HG02588 (cell line): ENCODE data around the gene PTPRU.

Source experiments
- ATAC-seq: cut with Tn5 transposase; IDR thresholded peaks from one replicate; pipeline ENCODE4 v1.9.1; 2021; ENCODE audit warnings: mild to moderate bottlenecking, moderate library complexity; ENCODE audit not compliant: unreplicated experiment

PTPRU gene

GRCh38 chr1:29264773-29265389 lies 28.6 kb downstream of the PTPRU start:
- ATAC-seq, result no peak

GRCh38 chr1:29266912-29267311 lies 30.6 kb downstream of the PTPRU start:
- no peak for ATAC-seq

DNA sequence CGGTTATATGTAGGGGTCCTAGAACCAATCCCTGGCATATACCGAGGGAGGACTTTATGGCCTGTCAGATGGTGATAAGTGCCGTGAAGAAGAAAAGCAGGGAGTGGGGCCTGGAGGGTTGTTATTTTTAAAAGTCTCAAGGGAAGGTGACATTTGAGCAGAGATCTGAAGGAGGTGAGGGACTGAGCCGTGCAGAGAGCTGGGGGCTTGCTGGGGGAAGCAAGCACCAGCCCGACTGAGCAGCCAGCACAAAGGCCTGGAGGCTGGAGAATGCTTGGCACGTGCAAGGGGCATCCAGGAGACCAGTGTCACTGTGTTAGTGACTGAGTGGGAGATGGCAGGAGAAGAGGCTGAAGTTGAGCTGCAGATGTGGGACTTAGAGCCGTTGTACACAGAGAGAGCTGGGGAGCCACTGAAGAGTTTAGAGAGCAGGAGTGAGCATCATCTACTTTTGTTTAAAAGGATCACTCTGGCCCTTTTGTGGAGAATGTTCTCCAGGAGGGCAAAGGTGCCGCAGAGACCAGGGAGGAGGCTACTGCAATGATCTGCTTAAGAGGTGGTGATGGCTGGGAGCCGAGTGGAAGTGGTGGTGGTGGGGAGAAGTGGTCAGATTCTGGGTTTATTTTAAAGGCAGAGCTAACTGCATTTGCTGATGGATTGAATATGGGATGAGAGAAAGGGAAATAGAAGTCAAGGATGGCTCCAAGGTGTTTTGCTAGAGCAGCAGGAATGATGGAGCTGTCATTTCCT lies 31.2 kb downstream of the PTPRU start:
- no peak for ATAC-seq

DNA sequence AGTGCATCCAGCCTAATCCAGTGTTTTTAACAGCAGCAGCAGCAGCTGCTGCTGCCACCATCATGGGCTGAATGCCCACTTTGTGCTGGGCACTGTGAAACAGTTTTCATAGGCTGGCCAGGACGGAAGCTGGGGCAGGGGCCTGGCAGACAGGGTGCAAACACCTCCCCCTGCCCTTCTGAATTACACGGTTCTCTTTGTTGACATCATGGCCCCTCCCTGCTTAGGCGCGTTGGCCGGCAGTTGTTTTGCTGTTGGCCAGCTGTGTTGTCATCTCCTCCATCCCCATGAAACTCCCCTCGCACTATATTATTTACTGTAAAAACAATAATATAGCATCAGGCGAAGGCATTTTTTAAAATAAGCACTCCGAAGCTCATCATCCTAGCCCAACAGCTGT lies 33.1 kb downstream of the PTPRU start:
- ATAC-seq, result no peak

- no peak for ATAC-seq
Measured at GRCh38 chr1:29270929-29271521, 34.7 kb downstream of the PTPRU start.

GRCh38 chr1:29271724-29272123 lies 35.4 kb downstream of the PTPRU start:
- no peak for ATAC-seq

- no peak for ATAC-seq
Measured at GRCh38 chr1:29272147-29272907, 36.0 kb downstream of the PTPRU start.

GRCh38 chr1:29275435-29275834 lies 39.1 kb downstream of the PTPRU start:
- ATAC-seq, result no peak

DNA sequence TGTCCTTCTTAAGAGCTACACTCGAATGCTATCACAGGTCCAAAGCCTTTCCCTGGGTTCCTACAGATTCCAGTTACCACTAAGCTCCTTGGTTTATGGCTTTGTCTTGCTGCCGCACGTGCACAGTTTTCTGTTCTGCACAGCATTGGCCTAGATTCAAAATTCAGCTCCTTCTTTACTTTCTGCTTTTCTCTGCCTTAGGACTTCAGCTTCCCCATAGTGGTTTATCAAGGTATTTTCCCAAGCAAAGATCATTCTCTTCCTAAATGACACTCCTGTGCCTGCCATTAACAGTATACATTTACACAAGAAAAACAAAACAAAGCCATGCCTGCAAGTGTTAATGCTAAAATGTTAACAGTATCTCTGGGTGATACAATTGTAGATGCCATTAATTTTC lies 41.8 kb downstream of the PTPRU start:
- no peak for ATAC-seq

DNA sequence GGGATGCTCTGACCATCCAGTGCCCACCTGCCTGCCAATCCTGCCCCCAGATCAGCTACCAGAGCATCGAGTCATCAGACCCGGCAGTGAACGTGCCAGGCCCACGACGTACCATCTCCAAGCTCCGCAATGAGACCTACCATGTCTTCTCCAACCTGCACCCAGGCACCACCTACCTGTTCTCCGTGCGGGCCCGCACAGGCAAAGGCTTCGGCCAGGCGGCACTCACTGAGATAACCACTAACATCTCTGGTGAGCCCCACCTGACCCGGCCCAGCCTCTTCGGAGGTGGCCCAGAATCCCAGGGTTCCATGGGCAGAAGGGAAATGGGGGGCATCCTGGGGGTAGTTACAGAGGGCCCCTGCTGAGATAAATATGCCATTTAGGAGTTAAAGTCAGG lies 43.1 kb downstream of the PTPRU start:
- no peak for ATAC-seq

GRCh38 chr1:29279951-29280391 lies 43.6 kb downstream of the PTPRU start:
- no peak for ATAC-seq

DNA sequence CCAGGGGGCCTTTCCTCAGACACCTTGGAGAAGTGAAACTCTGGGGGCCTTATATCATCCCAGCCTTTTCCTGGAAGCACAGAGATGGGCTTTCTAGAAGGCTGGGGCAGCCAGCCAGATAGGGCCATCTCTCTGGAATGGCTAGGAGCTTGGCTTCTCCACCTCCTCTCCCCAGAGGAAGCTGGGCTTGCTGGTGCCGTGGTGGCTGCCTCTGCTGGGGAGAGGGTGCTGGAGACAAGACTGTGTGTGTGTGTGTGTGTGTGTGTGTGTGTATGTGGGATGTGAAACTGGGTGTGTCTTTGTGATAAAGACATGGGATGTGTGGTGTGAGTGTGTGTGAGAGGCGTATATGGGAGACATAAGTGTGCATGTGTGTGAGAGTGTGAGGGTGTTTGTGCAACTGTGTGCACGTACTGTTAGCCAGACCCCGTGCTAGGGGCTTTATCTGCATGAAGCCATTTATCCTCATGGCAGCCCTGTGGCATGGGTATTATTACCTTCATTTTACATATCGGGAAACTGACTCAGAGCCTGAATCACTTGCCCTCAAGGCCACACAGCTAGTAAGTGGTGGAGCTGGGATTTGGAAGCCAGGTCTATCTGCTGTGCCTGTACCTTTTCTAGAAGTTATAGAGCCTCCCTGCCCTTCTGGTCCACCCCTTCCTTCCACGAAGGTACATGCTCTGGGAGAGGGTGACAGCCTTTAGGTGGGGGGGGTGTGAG lies 44.2 kb downstream of the PTPRU start:
- no peak for ATAC-seq

GRCh38 chr1:29281571-29281970 lies 45.2 kb downstream of the PTPRU start:
- no peak for ATAC-seq

GRCh38 chr1:29282135-29282923 lies 46.0 kb downstream of the PTPRU start:
- no peak for ATAC-seq

DNA sequence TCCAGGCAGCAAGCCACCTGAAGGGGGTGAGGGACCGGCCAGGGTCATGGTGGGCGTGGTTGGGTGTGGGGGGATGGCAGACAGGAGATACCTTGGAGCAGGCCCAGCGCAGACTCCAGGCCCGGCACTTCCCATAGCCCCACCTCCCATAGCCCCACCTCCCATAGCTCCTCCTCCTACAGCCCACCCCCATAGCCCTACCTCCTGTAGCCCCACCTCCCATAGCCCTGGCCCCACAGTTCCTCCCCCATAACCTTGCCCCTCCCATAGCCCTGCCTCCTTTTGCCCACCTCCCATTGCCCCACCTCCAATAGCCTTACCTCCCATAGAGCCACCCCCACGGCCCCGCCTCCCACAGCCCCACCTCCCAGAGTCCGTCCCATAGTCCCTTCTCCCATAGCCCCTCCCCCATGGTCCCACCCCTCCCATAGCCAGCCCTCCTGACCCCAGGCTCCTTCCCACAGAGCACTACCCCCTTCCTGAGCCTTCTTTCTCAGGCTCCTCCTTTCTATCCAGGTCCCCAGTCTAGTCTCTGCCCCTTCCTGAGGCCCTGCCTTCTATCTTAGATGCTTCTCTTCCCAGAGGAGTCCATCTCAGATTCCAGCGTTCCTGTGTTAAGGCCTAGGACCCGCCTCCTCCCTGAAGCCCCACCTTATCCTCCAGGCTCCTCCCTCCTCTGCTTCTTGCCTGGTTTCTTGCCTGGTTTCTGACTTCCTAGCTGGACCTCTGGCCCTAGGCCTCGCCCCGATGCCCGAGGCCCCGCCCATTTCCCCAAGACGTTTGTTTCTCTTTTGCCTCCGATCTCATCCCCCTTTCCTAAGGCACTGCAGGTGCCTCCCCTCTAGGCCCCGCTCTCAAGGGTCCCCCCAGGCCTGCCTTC lies 46.8 kb downstream of the PTPRU start:
- ATAC-seq, result no peak

DNA sequence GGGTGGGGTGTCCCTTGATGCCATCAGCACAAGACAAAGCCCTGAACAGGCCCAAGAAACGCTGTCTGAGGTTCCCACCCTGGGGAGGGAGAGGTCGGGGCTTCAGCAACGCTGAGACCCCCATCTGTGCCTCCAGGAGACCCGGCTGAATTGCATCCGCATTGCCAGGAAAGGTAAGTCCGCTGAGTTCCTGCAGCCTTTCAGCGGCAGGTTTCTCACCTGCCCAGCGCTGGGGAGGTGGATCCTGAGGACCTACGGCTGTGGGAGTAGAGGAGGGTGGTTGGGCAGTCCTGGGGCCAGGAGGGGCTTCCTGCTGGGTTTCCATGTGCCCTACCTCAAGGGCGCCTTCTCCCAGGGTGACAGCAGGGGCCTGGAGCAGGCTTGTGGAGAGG lies 47.5 kb downstream of the PTPRU start:
- no peak for ATAC-seq

DNA sequence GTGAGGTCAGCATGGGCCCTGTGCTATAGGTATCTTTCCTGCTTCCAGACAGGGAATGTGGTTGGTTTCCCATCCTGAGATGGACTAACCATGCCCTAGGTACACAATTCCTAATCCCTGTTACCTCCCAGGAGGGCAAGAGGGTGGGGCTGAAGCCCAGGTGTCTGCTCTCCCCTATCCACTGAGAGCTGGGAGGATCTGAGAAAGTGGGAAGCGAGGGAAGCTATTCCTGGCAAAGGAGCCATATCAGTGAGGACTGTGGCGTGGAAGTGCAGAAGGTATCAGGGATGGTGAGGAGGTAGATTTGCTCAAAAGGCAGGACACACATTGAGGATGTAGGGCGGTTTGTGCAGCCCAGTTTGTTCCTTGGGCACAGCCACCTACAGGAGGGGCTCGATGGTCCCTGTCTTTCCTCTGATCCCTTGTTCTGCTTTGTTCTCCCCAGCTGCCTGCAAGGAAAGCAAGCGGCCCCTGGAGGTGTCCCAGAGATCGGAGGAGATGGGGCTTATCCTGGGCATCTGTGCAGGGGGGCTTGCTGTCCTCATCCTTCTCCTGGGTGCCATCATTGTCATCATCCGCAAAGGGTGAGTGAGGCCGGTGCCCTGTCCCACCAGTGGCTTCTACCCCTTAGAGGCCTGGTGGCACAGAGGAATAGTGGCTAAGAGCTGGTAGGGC lies 48.1 kb downstream of the PTPRU start:
- no peak for ATAC-seq

- ATAC-seq, result no peak
Measured at GRCh38 chr1:29284961-29285560, 48.7 kb downstream of the PTPRU start.
